ENCODE measurements around the gene SLC22A23.

- TF ChIP-seq TCF12 (IDR thresholded peaks at IDR 0.05; ENCODE audit: low read depth) (no peak), MAX (IDR thresholded peaks at IDR 0.05) (no peak), CREB1 (IDR thresholded peaks at IDR 0.05; ENCODE audit: low read depth) (no peak), FOXM1 (IDR thresholded peaks at IDR 0.05; ENCODE audit: borderline replicate concordance, low read depth) (no peak), EP300 (IDR thresholded peaks at IDR 0.05; ENCODE audit: borderline replicate concordance) (no peak), RAD21 (IDR thresholded peaks at IDR 0.05; ENCODE audit: low read depth) (no peak), TEAD4 (IDR thresholded peaks at IDR 0.05) (no peak), TAF1 (IDR thresholded peaks at IDR 0.05; ENCODE audit: low read depth) (no peak), YY1 (IDR thresholded peaks at IDR 0.05; ENCODE audit: low read depth) (no peak), CEBPB (IDR thresholded peaks at IDR 0.05) (no peak), NFIC (IDR thresholded peaks at IDR 0.05) (no peak), REST (IDR thresholded peaks at IDR 0.05; ENCODE audit: low read depth) (no peak), ZBTB7A (IDR thresholded peaks at IDR 0.05; ENCODE audit: low read depth) (no peak), USF1 (IDR thresholded peaks at IDR 0.05) (no peak)
Measured at GRCh38 chr6:3308106-3308505, 148.7 kb downstream of the SLC22A23 start.
